IMR-90 (cell line): Measurements from ENCODE around the gene NNMT. TPM values are rescaled to one million over a fixed set of nuclear protein-coding genes. Genes with fewer than 3 reads are reported as not detected.

Source experiments
- ATAC-seq: fragments of 200-7000 bp; cut with Tn5 transposase; 2 replicates; pipeline ENCODE4 v1.9.1; 2020; ENCODE audit warnings: low read depth, mild to moderate bottlenecking, moderate library complexity
- BruUV-seq: library from RNA; stranded (reverse); fragments of 400-500 nt; replicated peaks from 2 replicates; lab custom pipeline; 2021; lab: Mats Ljungman, UMichigan
- CTCF ChIA-PET: fragments of 300-600 bp; formaldehyde crosslinking; extraction: SDS; loops from one replicate; lab custom pipeline; 2021; ENCODE audit warnings: antibody characterized with exemption; lab: Yijun Ruan, JAX
- POLR2A ChIA-PET: fragments of 300-600 bp; sonication (Branson Sonifier 250); formaldehyde crosslinking; loops from one replicate; lab custom pipeline; 2022; ENCODE audit warnings: antibody characterized with exemption; ENCODE audit not compliant: unreplicated experiment; lab: Charles Lee
- DNase-seq: peaks from one replicate; pipeline ENCODE4 v3.0.0; 2013
- H2AFZ ChIP-seq: replicated peaks from 2 replicates; pipeline ENCODE3; 2013; ENCODE audit warnings: low read length, mild to moderate bottlenecking; ENCODE audit not compliant: poor library complexity
- H2AK5ac ChIP-seq: 2 replicates; pipeline ENCODE4 v1.6.1; 2013; ENCODE audit warnings: low read depth, low read length, inconsistent platforms
- H2AK9ac ChIP-seq: replicated peaks from 2 replicates; pipeline ENCODE3; 2013; ENCODE audit warnings: mild to moderate bottlenecking, low read depth, low read length, moderate library complexity; ENCODE audit not compliant: poor library complexity
- H2BK120ac ChIP-seq: 2 replicates; pipeline ENCODE4 v1.6.1; 2013; ENCODE audit warnings: low read depth, low read length, inconsistent platforms
- H2BK15ac ChIP-seq: 3 replicates; pipeline ENCODE4 v1.6.1; 2013; ENCODE audit warnings: low read depth, low read length, inconsistent platforms
- H2BK20ac ChIP-seq: 2 replicates; pipeline ENCODE4 v1.6.1; 2013; ENCODE audit warnings: low read depth, mild to moderate bottlenecking, inconsistent platforms, low read length, moderate library complexity
- H2BK5ac ChIP-seq: 2 replicates; pipeline ENCODE4 v1.6.1; 2013; ENCODE audit warnings: mild to moderate bottlenecking, low read depth, low read length, inconsistent platforms; ENCODE audit not compliant: poor library complexity, severe bottlenecking
- H3K14ac ChIP-seq: replicated peaks from 2 replicates; pipeline ENCODE4 v1.6.1; 2013; ENCODE audit warnings: low read depth, low read length, inconsistent platforms
- H3K18ac ChIP-seq: 2 replicates; pipeline ENCODE4 v1.6.1; 2013; ENCODE audit warnings: low read depth, low read length, control low read depth
- H3K23ac ChIP-seq: 2 replicates; pipeline ENCODE4 v1.6.1; 2013; ENCODE audit warnings: low read depth, low read length, inconsistent platforms
- H3K27ac ChIP-seq: 2 replicates; pipeline ENCODE4 v1.5.1; 2013; ENCODE audit warnings: mild to moderate bottlenecking, control low read depth, low read length; ENCODE audit not compliant: insufficient read depth
- H3K27me3 ChIP-seq: 2 replicates; pipeline ENCODE4 v1.6.1; 2013; ENCODE audit warnings: low read length; ENCODE audit not compliant: control insufficient read depth, insufficient read depth
- H3K36me3 ChIP-seq: 2 replicates; pipeline ENCODE4 v1.6.1; 2013; ENCODE audit warnings: low read length, mixed read lengths; ENCODE audit not compliant: control insufficient read depth, insufficient read depth
- H3K4ac ChIP-seq: 2 replicates; pipeline ENCODE4 v1.6.1; 2013; ENCODE audit warnings: low read depth, low read length, inconsistent platforms
- H3K4me1 ChIP-seq: 2 replicates; pipeline ENCODE4 v1.6.1; 2013; ENCODE audit warnings: low read length, mixed read lengths; ENCODE audit not compliant: control insufficient read depth, insufficient read depth
- H3K4me2 ChIP-seq: 2 replicates; pipeline ENCODE4 v1.6.1; 2013; ENCODE audit warnings: low read depth, mild to moderate bottlenecking, control low read depth, low read length, moderate library complexity
- H3K4me3 ChIP-seq: 2 replicates; pipeline ENCODE4 v1.5.1; 2013; ENCODE audit warnings: low read depth, mild to moderate bottlenecking, control low read depth, low read length, moderate library complexity; ENCODE audit not compliant: insufficient read depth
- H3K56ac ChIP-seq: 2 replicates; pipeline ENCODE4 v1.6.1; 2013; ENCODE audit warnings: low read length, inconsistent platforms; ENCODE audit not compliant: insufficient read depth; ENCODE audit errors: extremely low read depth
- H3K79me1 ChIP-seq, 2 experiments: 2 replicates each; pipeline ENCODE4 v1.6.1; 2013; ENCODE audit warnings: low read length in 2 of 2, inconsistent platforms in 1 of 2, low read depth in 1 of 2
- H3K9ac ChIP-seq: 2 replicates; pipeline ENCODE4 v1.6.1; 2013; ENCODE audit warnings: low read depth, low read length, control low read depth
- H3K9me1 ChIP-seq: 2 replicates; pipeline ENCODE4 v1.6.1; 2013; ENCODE audit warnings: low read length, inconsistent platforms; ENCODE audit not compliant: insufficient read depth
- H3K9me3 ChIP-seq: 2 replicates; pipeline ENCODE4 v1.6.1; 2013; ENCODE audit warnings: low read length; ENCODE audit not compliant: control insufficient read depth, insufficient read depth
- H4K20me1 ChIP-seq: 2 replicates; pipeline ENCODE4 v1.6.1; 2013; ENCODE audit warnings: low read length, inconsistent platforms; ENCODE audit not compliant: insufficient read depth
- H4K5ac ChIP-seq: 2 replicates; pipeline ENCODE4 v1.6.1; 2013; ENCODE audit warnings: mild to moderate bottlenecking, low read depth, low read length, control low read depth
- H4K8ac ChIP-seq, 2 experiments: 2 replicates each; pipeline ENCODE4 v1.6.1; 2013; ENCODE audit warnings: low read depth in 2 of 2, low read length in 2 of 2, control low read depth in 1 of 2, inconsistent platforms in 1 of 2
- H4K91ac ChIP-seq: 2 replicates; pipeline ENCODE4 v1.6.1; 2013; ENCODE audit warnings: low read depth, low read length, inconsistent platforms; ENCODE audit not compliant: insufficient read depth
- BHLHE40 ChIP-seq: fragments of 150-350 bp; IDR thresholded peaks from 2 replicates; pipeline ENCODE4 v1.6.1; 2016; ENCODE audit warnings: mild to moderate bottlenecking, low read depth, low read length
- CEBPB ChIP-seq: IDR thresholded peaks from 2 replicates; pipeline ENCODE4 v1.6.1; 2012; ENCODE audit warnings: low read depth, low read length, improper control_type of control experiment
- CHD1 ChIP-seq: IDR thresholded peaks from 2 replicates; pipeline ENCODE4 v1.6.1; 2012; ENCODE audit warnings: low read depth, low read length, improper control_type of control experiment
- CTCF ChIP-seq: conservative IDR thresholded peaks from 2 replicates; pipeline ENCODE4 v1.5.1; 2012; ENCODE audit warnings: mild to moderate bottlenecking, low read depth, low read length, improper control_type of control experiment
- FOS ChIP-seq: fragments of 150-350 bp; IDR thresholded peaks from 2 replicates; pipeline ENCODE4 v1.6.1; 2016; ENCODE audit warnings: low read depth, low read length
- MAFK ChIP-seq: IDR thresholded peaks from 2 replicates; pipeline ENCODE4 v1.6.1; 2012; ENCODE audit warnings: low read depth, low read length, improper control_type of control experiment
- MAZ ChIP-seq: IDR thresholded peaks from 2 replicates; pipeline ENCODE4 v1.6.1; 2012; ENCODE audit warnings: low read depth, mild to moderate bottlenecking, low read length, improper control_type of control experiment, moderate library complexity, borderline replicate concordance
- MXI1 ChIP-seq: IDR thresholded peaks from 2 replicates; pipeline ENCODE4 v1.6.1; 2012; ENCODE audit warnings: low read depth, mild to moderate bottlenecking, low read length, moderate library complexity, borderline replicate concordance
- NFE2L2 ChIP-seq: fragments of 150-350 bp; IDR thresholded peaks from 2 replicates; pipeline ENCODE4 v1.6.1; 2016; ENCODE audit warnings: low read depth, mild to moderate bottlenecking, low read length
- POLR2A ChIP-seq: IDR thresholded peaks from 2 replicates; pipeline ENCODE4 v1.6.1; 2012; ENCODE audit warnings: mild to moderate bottlenecking, low read depth, low read length
- RAD21 ChIP-seq: IDR thresholded peaks from 2 replicates; pipeline ENCODE4 v1.6.1; 2012; ENCODE audit warnings: low read length, improper control_type of control experiment
- RCOR1 ChIP-seq: IDR thresholded peaks from 2 replicates; pipeline ENCODE4 v1.6.1; 2012; ENCODE audit warnings: mild to moderate bottlenecking, low read length, improper control_type of control experiment; ENCODE audit not compliant: insufficient replicate concordance
- RFX5 ChIP-seq: IDR thresholded peaks from 2 replicates; pipeline ENCODE4 v1.8.0; 2012; ENCODE audit warnings: low read depth, mild to moderate bottlenecking, low read length, moderate library complexity
- SMC3 ChIP-seq: fragments of 150-350 bp; IDR thresholded peaks from 2 replicates; pipeline ENCODE4 v1.6.1; 2016; ENCODE audit warnings: low read depth, mild to moderate bottlenecking, antibody characterized with exemption, low read length, moderate library complexity
- WGBS, 2 experiments: methylation state at CpG; one replicate each; pipeline versions ENCODE4 v1.1.5 to v1.1.7; 2013; ENCODE audit warnings: missing lambda C conversion rate in 2 of 2; ENCODE audit not compliant: insufficient read length in 1 of 2; ENCODE audit errors: extremely low coverage in 2 of 2; 5-methylcytosine and 5-hydroxymethylcytosine counted together
- dilution Hi-C: fragments of 300-500 bp; cut with HindIII; formaldehyde crosslinking; loops from one replicate; pipeline ENCODE4 v1.14.3; 2018; ENCODE audit warnings: low sequenced_read_pairs; ENCODE audit not compliant: unreplicated experiment
- in situ Hi-C: fragments of 300-500 bp; cut with MboI; formaldehyde crosslinking; loops from 3 replicates; pipeline ENCODE4 v1.14.3; 2019; ENCODE audit warnings: low sequenced_read_pairs, inconsistent platforms, mixed read lengths
- intact Hi-C: fragments of 100-400 bp; cut with micrococcal nuclease; formaldehyde crosslinking; loops from 2 replicates; pipeline ENCODE4 v1.10.0; 2022
- polyA plus RNA-seq, 3 experiments: library from polyadenylated mRNA; depleted of rRNA; stranded (reverse); fragments of >200 nt; gene quantifications; 2 replicates each; pipeline ENCODE4 v1.2.3, GENCODE V29; 2012; ENCODE audit warnings: low replicate concordance in 1 of 3
- total RNA-seq: library from RNA; depleted of rRNA; stranded (reverse); fragments of >200 nt; gene quantifications from 2 replicates; pipeline ENCODE4 v1.2.3, GENCODE V29; 2012
- TF ChIP-seq, protein P1 (sequence below): fragments of 150-350 bp; IDR thresholded peaks from 2 replicates; pipeline ENCODE4 v1.6.1; 2016; ENCODE audit warnings: low read depth, mild to moderate bottlenecking, low read length, moderate library complexity, borderline replicate concordance
- TF ChIP-seq, protein P2 (sequence below): fragments of 150-350 bp; IDR thresholded peaks from 2 replicates; pipeline ENCODE4 v1.6.1; 2017; ENCODE audit warnings: mild to moderate bottlenecking, antibody characterized with exemption, low read length, low read depth

NNMT gene
- total and polyA plus RNA-seq, 2 of the 4 experiments (the other 2 are of a cell fraction): 79.7 to 108 TPM

GRCh38 chr11:114270531-114271270 is 25.5 kb upstream of the NNMT start:
- no peak overlapping the region for H4K8ac ChIP-seq
- no peak overlapping the region for H4K5ac ChIP-seq
- no peaks in the 10 kb centered on the region for H4K20me1 ChIP-seq
- no peaks in the 10 kb centered on the region for H3K9me1 ChIP-seq
- H3K4me3 ChIP-seq: no peak overlapping the region
- no peaks in the 10 kb centered on the region for H3K36me3 ChIP-seq
- no CpG with 5 or more reads among the region's 5 CpGs for WGBS, 2 experiments
- ATAC-seq (no peak), DNase-seq (no peak)
- TF ChIP-seq, protein P1, sequence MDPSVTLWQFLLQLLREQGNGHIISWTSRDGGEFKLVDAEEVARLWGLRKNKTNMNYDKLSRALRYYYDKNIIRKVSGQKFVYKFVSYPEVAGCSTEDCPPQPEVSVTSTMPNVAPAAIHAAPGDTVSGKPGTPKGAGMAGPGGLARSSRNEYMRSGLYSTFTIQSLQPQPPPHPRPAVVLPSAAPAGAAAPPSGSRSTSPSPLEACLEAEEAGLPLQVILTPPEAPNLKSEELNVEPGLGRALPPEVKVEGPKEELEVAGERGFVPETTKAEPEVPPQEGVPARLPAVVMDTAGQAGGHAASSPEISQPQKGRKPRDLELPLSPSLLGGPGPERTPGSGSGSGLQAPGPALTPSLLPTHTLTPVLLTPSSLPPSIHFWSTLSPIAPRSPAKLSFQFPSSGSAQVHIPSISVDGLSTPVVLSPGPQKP: no peak
- TF ChIP-seq FOS: no peak
- no peak for TF ChIP-seq MXI1
- no peak for TF ChIP-seq BHLHE40
- TF ChIP-seq, protein P2, sequence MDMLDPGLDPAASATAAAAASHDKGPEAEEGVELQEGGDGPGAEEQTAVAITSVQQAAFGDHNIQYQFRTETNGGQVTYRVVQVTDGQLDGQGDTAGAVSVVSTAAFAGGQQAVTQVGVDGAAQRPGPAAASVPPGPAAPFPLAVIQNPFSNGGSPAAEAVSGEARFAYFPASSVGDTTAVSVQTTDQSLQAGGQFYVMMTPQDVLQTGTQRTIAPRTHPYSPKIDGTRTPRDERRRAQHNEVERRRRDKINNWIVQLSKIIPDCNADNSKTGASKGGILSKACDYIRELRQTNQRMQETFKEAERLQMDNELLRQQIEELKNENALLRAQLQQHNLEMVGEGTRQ: no peak
- no peak for TF ChIP-seq MAZ
- TF ChIP-seq MAFK: no peak
- TF ChIP-seq CHD1: no peak
- TF ChIP-seq POLR2A: no peak
- TF ChIP-seq SMC3: no peak
- TF ChIP-seq NFE2L2: no peak
- no peak for TF ChIP-seq RAD21
- TF ChIP-seq RFX5: no peak
- TF ChIP-seq RCOR1: no peak
- no peak for TF ChIP-seq CTCF
- no peak for TF ChIP-seq CEBPB
- ChIA-PET CTCF (no interaction called here), POLR2A (no interaction called here)
- H2AK5ac ChIP-seq: no peak overlapping the region
- H3K9ac ChIP-seq: no peak overlapping the region
- H2BK15ac ChIP-seq: no peak overlapping the region
- no peak overlapping the region for H2BK120ac ChIP-seq
- no peak overlapping the region for H2BK5ac ChIP-seq
- H3K23ac ChIP-seq: no peak overlapping the region
- no peak overlapping the region for H2AFZ ChIP-seq
- H3K27ac ChIP-seq: no peak overlapping the region
- no peak overlapping the region for H3K4ac ChIP-seq
- no peak overlapping the region for H3K18ac ChIP-seq
- no peak overlapping the region for H2BK20ac ChIP-seq
- BruUV-seq: no TSS peak
- no peak overlapping the region for H2AK9ac ChIP-seq
- H3K27me3 ChIP-seq: peaks cover 33% of the 10 kb centered on the region
- in situ Hi-C loops: no loop called here
- dilution Hi-C loops: no loop called here
- H3K56ac ChIP-seq: no peak overlapping the region
- intact Hi-C loops: no loop called here
- no peak overlapping the region for H3K14ac ChIP-seq
- no peak overlapping the region for H3K4me2 ChIP-seq
- H3K9me3 ChIP-seq: 0 out of 2 replicates have a peak, but pooled peaks cover 2% of the 10 kb centered on the region
- H3K4me1 ChIP-seq: no peaks in the 10 kb centered on the region
- H3K79me1 ChIP-seq: no peaks in the 10 kb centered on the region
- no peak overlapping the region for H4K91ac ChIP-seq
